HG02610 (cell line): ENCODE data around the gene ZNF117.
A peak's percentile ranks its signal among the peaks of the same experiment; 100 is the strongest.
"Not testable (repeated sequence)": the region's sequence is repeated elsewhere in the genome, so short reads cannot be mapped to it uniquely, and the experiment has no call there.

ENCODE experiments used
- ATAC-seq: cut with Tn5 transposase; IDR thresholded peaks from one replicate; pipeline ENCODE4 v1.9.1; 2021; ENCODE audit warnings: mild to moderate bottlenecking, moderate library complexity; ENCODE audit not compliant: unreplicated experiment

Gene ZNF117

DNA sequence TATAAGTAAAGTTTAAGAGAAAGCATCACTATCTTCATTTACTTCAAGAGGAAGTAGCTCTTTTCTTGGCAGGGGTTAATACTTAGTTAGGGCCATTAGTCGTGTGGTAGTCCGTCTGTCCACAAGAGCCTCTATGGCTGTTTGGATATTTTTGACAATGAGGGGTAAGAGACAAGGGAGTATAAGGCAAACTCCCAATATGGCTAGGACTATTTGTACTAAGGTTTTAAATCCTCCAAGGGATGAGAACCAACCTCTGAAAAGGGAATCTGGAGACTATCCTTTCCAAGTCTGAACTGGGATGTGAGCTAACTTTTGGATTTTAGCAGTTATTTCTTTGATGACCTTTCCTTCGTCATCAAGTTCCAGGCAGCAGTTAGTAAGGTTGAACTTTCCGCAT, at the start of gene ZNF117:
Gene ZNF117 (minus strand): TSS at position 101 of the 400 bp plus-strand sequence.
- ATAC-seq: no peak

DNA sequence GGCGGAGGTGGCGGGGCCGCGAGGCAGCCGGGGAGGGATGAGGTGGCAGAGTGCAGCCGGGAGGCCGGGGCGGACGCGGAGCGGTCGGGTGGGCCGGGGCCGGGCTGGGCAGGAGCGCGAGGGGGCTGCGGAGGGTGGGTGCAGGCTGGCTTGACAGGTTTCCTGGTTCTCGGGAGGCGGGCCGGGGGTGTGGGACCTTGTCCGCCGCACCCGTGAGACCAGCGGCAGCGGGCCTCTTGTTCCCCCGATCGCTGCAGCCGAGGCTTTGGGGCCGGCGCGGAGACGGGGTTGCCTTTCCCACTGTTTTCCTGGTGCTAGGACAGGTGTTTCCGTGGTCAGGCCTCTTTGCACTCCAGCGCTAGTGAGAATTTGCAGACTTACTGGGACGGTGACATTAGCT, 47.9 kb upstream of the ZNF117 start:
- ATAC-seq: peak; percentile 20

DNA sequence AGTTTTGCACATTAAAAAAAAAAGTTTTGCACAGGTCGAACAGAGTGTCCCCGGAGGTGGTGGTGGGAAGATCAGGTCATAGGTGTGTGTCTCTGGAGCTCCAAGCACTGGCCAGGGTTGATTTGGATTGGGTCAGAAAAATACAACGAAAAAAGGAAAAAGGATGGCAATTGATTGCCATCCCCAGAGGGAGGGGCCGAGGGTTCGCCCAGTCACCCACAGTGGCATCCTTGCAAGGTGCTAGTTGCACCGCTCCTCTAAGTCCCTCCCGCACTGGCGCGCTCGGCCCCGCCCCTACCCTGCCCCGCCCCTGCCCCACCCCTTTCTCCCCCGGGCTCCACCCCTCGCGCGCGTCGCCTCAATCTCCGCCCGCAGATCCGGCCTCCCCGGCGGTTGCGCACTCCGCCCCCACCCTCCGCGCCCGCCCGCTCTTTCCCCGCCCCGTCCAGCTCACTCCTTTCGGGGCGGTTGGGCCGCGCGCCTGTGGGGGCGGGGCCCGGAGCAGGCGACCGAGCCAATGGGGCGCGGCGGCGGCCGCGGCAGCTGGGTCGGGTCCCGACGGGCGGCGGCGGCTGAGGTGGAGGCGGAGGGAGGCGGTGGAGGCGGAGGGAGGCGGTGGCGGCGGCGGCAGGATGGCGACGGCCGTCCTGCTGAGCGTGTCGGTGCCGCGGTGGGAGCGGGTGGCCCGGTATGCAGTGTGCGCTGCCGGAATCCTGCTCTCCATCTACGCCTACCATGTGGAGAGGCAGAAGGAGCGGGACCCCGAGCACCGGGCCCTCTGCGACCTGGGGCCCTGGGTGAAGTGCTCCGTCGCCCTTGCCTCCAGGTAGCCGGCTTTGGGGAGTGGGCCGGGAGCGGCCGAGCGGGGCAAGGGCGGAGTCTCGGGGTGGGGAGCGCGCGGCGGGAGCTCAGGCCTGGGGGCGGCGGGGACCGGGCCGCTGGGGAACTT, 47.2 kb upstream of the ZNF117 start:
- peak; percentile 90 for ATAC-seq

DNA sequence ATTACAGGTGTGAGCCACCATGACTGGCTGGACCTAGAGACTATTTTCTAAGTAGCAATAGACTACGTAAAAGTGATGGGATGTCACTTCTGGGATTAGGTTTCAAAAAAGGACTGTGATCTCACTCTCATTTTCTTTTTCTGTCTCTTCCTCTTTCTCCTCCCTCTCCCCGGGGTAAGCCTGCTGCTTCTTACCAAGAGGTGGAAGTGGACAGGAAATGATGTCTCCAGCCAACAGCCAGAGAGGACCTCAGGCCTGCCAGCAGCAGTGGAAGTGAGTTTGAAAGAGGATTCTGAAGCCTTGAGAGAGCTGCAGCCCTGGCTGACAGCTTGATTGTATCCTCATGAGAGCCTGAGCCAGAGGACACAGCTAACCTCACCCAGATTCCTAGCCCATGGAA, 45.7 kb upstream of the ZNF117 start:
- ATAC-seq: not testable (repeated sequence)

DNA sequence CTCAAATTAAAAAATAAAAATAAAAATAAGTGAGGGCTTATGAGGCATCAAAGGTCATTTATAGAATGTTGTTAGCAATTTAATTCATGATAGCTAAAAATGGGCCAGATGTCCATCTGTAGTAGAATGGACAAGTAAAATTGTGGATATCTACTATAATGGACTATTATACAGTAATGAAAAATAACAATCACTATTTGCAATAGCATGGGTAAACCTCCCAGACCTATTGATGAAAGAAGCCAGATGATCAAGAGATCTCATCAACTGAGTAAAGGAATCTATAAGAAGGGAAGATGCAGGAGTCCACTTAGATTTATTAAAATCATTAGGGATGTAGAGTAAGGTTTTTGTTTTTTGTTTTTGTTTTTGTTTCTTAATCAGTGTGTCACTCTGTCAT, 44.6 kb upstream of the ZNF117 start:
- not testable (repeated sequence) for ATAC-seq

DNA sequence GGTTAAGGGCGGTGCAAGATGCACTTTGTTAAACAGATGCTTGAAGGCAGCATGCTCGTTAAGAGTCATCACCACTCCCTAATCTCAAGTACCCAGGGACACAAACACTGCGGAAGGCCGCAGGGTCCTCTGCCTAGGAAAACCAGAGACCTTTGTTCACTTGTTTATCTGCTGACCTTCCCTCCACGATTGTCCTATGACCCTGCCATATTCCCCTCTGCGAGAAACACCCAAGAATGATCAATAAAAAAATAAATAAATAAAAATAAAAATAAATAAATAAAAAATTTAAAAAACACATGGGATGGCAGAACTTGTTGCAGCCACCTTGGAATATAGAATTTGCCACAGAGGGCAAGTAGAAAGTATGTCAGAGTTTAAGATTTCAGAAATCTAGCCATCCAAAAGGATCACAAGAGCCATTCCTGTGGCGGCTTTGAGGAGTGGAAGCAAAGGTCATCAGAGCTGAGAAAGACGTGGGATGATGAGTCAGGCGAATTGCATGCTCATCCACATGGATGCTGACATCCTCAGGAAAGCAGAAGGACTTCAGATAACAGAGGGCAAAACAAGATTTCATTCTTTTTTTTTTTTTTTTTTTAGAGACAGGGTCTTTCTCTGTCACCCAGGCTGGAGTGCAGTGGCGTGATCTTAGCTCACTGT, 43.4 kb upstream of the ZNF117 start:
- ATAC-seq: not testable (repeated sequence)

DNA sequence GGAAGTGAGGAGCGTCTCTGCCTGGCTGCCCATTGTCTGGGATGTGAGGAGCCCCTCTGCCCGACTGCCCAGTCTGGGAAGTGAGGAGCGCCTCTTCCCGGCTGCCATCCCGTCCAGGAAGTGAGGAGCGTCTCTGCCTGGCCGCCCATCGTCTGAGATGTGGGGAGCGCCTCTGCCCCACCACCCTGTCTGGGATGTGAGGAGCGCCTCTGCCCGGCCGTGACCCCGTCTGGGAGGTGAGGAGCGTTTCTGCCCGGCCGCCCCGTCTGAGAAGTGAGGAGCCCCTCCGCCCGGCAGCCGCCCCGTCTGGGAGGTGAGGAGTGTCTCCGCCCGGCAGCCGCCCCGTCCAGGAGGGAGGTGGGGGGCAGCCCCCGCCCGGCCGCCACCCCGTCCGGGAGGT, 42.6 kb upstream of the ZNF117 start:
- not testable (repeated sequence) for ATAC-seq

DNA sequence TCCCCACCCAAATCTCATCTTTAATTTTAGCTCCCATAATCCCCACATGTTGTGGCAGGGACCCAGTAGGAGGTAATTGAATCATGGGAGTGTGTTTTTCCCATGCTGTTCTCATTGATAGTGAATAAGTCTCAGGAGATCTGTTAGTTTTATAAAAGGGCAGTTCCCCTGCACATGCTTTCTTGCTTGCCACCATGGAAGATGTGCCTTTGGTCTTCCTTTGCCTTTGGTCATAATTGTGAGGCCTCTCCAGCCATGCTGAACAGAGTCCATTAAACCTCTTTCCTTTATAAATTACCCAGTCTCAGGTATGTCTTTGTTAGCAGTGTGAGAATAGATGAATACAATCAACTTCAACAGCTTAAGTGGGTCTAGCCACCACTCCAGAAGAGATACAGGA, 34.2 kb upstream of the ZNF117 start:
- not testable (repeated sequence) for ATAC-seq

DNA sequence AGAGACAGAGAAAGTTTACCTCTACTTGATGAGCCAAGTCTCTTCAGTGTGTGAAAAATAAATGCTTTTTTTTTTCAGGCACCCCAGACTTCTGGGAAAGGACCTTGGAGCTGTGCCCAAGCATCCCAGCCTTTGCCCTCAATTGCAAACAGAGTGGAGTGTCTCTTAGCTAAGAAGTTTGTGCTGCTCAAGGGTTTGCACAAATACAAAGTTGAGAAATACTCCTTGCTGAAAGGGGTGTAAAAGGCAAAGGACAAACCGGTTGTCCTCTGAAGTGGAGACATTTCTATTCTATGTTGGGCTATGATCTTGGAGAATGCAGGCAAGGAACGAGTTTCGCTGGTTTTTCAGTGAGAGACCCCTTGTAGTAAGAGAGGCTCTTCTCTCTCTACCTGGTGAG, 30.1 kb upstream of the ZNF117 start:
- ATAC-seq: not testable (repeated sequence)

DNA sequence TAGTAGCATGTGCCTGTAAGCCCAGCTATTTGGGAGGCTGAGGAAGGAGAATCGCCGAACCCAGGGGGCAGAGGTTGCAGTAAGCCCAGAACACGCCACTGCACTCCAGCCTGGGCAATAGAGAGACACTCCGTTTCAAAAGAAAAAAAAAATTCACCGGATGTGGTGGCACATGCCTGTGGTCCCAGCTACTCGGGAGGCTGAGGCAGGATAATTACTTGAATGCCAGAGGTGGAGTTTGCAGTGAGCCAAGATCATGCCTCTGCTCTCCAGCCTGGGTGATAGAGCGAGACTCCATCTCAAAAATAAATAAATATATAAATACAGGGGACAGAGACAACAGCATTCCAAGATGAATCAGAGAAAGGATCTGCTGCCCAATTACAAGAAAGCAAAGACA, 19.0 kb upstream of the ZNF117 start:
- ATAC-seq: not testable (repeated sequence)

DNA sequence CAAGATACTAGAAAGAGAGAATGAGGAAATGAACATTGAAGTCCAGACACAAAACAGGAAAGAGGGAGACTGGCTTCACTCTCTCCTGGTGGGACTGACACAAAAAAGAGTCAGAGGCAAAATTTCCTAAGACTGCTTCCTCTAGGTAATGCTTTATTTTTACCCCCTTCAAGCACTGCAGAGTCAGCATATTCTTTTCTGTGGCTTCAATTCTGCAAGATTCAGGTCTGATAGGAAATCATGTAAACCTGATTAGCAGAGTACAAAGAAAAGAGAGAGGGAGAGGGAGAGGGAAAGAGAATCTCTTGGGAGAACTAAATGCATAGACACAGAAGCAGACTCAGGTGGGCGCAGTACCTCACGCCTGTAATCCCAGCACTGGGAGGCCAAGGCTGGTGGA, 18.6 kb upstream of the ZNF117 start:
- not testable (repeated sequence) for ATAC-seq

DNA sequence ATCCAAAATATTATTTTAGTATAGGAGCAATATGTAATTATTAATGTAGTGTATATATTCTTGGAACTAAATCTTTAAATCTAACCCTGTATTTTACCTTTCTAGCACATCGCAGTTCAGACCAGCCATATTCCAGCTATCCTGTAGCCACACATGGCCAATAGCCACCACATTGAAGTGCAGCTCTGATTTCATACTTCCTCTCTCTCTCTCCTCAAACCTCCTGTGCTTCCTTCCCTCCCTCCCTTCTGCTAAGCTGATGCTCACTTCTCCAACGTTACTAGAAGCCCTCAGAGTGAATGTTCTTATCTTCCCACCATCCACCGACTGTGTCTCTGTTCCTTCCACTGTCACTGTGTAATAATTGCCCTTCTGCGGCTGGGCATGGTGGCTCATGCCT, 16.2 kb upstream of the ZNF117 start:
- not testable (repeated sequence) for ATAC-seq

DNA sequence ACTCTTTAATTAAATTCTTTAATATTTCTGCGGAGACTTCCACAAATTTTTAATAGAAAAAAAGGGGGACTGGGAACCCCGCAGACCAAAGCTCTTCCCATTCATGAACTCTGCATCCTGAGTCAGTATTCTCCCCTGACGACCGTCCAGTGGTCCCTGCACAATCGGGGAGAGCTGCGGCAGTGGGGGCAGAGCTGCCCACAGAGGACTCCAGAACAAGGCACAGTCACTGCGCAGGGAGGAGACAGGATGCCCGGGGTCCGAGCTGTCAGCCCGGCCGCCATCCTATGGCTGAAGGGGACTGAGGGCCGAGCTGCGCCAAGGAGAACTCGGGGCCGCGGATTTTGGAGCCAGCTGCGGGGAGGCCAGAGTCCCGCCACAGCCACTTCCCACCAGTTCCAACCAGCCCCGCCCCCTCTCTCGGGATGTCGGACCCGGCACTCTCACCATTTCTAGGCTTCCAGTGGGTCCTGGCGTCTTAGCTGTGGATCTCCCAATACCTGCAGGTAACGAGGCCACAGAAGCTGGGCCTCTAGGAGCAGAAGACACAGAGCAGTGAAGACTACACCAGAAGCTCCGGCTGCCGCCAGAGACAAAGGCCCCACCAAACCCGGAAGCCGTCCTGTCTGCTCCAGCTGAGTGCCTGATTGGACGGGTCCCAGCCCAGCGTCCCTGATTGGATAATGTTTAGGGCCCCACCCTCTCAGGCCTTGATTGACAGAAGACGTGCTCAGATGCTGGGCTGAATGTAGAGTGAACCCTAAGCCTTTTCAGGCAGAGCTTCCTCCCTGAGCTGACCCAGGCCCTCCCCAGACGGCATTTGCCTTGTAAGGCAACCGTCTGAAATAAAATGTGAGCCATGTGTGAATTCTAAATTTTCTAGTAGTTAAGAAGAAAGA, 15.5 kb upstream of the ZNF117 start, which contains the start of gene ERV3-1:
Gene ERV3-1 (minus strand): TSS at position 594 of the 899 bp plus-strand sequence. CDS start 13,661 bp downstream, outside the sequence.
- peak; percentile 100 for ATAC-seq

DNA sequence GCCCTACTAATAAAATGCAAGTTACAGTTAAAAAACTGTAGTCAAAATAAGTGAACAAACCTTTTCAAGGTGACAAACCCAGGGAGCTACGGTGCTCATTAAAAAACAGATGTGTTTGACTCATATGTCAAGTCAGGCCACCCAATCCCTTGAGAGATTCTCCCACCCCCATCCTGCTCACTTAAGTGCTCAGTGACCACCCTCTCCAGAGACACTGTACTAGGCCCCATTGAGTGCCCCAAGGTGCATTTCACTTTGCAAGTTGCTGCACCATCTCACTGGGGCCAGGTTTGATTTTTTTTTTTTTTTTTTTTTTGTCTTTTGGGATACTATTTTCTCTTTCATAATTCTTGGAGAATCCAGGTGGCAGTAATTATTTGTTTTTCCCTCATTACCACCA, 13.7 kb upstream of the ZNF117 start:
- no peak for ATAC-seq

DNA sequence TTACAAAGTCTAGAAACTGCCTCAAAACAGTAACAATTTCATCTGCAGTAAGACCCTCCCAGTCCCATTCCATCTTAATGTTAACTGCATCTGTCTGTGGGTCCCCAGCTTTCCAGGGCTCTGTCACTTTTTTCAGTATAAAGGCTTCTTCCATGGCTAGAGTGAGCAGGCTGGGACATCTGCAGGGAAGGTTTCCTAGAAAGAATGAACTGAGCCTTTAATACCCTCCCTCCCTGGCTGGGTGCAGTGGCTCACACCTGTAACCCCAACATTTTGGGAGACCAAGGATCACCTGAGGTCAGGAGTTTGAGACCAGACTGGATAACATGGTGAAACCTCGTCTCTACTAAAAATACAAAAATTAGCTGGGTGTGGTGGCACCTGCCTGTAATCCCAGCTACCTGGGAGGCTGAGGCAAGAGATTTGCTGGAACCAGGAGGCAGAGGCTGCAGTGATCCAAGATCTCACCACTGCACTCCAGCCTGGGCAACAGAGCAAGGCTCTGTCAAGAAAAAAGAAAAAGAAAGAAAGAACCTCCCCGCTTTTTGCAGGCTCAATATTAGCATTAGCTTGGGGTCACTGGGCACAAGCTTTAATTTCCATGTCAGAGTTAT, 12.2 kb upstream of the ZNF117 start:
- ATAC-seq: no peak

DNA sequence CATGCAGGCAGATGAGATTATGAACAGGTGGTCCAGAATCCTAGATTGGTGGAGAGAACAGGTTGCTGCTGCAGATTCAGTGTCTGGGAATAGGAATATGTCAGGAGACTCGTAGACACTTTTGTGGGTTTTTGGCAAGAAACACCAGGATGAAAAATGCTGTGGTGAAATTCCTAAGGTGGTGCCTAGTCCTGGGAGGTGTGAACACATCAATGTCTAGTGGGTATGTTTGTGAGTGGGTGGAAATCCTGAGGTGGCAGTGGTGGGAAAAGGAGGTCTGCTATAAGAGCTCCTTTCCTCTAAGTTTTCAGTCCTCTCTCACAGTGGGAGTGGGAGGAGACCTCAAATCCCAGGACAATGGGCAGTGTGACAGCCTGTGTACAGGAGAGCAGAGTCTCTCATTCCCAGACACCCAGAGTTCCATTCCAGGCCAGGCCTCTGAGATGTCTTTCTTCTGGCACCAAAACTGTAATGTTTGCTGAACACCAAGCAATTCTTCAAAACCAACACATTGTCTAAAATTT, 10.5 kb upstream of the ZNF117 start:
- ATAC-seq: no peak

DNA sequence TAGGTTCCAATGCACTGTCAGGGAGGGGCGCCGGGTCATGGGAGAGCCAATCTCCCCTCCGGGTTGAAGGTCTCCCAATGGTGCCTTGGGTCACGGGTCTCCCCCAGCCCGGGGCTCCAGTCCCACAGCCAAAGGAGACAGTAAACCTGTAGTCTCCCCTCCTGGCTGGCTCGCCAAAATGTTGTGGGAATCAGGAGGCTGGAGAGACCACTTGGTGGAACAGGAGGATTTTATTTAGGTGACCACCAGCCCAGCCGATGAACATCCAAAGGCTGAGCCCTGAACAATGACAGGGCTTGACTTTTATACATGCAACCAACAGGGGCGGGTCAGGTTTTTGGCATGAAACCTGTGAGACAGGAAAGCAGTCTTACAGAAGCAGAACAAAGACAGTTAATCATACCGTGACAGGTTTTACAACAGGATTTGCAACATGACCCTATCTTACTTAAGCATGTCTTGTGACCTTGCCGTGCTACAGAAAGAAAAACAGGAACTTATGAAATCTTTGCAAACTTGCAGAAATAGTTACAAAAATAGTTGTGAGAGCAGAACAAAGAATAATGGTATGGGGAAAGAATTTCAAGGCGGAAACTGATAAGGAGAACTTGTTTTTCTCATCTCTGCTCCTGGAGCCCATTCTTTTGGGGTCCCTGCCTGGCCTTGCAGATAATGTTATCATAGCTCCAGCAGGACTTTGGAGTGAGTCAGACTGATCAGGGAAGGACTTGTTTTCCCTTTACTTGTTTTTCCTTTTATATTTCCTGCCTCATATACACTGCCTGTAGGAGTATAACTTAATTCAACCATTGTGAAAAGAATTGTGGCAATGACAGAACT, 8.5 kb upstream of the ZNF117 start:
- no peak for ATAC-seq

DNA sequence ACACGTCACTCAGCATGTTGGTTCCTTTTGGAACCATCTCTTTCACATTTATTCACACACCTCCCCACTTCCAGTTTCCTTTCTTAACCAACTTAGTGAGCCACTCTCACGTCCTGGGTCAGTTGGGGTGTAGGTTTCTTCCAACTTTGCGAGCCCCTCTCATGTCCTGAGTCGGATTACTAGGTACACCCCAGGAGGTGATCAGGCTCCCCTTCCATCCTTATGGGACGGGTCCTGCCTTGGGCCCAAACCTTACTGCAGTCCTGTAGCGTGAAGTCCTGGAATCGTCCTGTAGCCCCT, 8.0 kb upstream of the ZNF117 start:
- ATAC-seq: no peak

DNA sequence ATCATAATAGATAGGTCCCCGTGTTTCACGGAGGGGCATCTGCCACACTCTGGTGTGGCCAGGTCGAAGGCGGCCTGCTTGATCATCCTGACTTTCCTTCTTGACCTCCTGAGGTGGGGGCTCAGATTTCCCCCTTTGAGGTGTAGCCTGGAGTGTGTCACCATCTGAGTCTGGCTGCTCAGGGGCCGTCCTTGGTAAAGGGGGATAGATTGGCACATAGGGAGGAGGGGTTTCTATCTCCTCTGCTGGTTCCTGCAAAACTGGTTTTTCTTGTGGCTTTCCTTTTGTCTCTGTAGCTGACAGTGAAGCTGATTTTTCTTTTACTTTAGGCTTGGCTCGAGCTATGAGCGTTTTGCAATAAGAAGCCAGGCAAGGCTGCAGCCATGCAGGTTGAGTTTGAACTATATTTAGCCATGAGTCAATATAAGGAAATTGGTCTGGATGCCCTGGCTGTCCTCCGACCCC, 7.1 kb upstream of the ZNF117 start:
- ATAC-seq: no peak
